ENCODE results near the gene TRIM74. TPM values are rescaled to one million over a fixed set of nuclear protein-coding genes. Genes with fewer than 3 reads are reported as not detected.

Gene TRIM74
- total and polyA plus RNA-seq, 9 of the 15 experiments (the other 6 are each of a cell fraction or from before 2014, with no cell fraction given): not detected

- TF ChIP-seq ZNF740 (CRISPR knock-in tag; IDR thresholded peaks at IDR 0.05) (no peak), ZNF740 (tag; IDR thresholded peaks at IDR 0.05) (no peak), NCOR1 (IDR thresholded peaks at IDR 0.05) (no peak), IRF2 (CRISPR knock-in tag; IDR thresholded peaks at IDR 0.05) (no peak), NBN (IDR thresholded peaks at IDR 0.05; ENCODE audit: low read depth) (no peak), ZNF655 (CRISPR knock-in tag; IDR thresholded peaks at IDR 0.05) (no peak)
- TF ChIP-seq, protein P1, sequence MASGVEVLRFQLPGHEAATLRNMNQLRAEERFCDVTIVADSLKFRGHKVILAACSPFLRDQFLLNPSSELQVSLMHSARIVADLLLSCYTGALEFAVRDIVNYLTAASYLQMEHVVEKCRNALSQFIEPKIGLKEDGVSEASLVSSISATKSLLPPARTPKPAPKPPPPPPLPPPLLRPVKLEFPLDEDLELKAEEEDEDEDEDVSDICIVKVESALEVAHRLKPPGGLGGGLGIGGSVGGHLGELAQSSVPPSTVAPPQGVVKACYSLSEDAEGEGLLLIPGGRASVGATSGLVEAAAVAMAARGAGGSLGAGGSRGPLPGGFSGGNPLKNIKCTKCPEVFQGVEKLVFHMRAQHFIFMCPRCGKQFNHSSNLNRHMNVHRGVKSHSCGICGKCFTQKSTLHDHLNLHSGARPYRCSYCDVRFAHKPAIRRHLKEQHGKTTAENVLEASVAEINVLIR (CRISPR knock-in tag; IDR thresholded peaks at IDR 0.05): no peak
- TF ChIP-seq, protein P2, sequence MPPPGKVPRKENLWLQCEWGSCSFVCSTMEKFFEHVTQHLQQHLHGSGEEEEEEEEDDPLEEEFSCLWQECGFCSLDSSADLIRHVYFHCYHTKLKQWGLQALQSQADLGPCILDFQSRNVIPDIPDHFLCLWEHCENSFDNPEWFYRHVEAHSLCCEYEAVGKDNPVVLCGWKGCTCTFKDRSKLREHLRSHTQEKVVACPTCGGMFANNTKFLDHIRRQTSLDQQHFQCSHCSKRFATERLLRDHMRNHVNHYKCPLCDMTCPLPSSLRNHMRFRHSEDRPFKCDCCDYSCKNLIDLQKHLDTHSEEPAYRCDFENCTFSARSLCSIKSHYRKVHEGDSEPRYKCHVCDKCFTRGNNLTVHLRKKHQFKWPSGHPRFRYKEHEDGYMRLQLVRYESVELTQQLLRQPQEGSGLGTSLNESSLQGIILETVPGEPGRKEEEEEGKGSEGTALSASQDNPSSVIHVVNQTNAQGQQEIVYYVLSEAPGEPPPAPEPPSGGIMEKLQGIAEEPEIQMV (tag; conservative IDR thresholded peaks at IDR 0.05; ENCODE audit: low read depth): no peak
These were observed 50.0 kb downstream of the TRIM74 start (continued) for GRCh38 chr7:72919256-72919775.

All from K562 (cell line).